Measurements from ENCODE around the gene ZNF747.

DNA sequence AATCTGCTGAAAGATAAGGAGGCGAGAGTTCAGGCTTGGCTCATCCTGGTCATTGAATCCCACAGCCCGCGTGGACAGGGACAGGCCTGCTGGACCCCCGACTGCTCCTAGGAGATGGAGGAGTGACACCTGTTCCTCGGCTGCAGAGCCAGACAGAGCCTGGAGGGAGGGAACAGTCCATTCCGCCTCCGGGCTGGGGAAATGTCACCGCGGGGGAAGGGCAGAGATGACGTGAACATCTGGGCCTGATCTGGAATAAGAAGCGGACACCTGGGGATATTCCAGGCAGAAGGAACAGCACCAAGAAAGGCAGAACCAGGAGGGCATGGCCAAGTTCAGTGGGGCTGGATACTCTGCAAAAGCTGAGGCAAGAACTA is 1.5 kb downstream of the ZNF747 start:
- TF ChIP-seq GLIS3 (CRISPR knock-in tag; IDR thresholded peaks at IDR 0.05), result no peak
- TF ChIP-seq PATZ1 (CRISPR knock-in tag; IDR thresholded peaks at IDR 0.05; ENCODE audit: borderline replicate concordance), result no peak
- no peak for TF ChIP-seq ZC3H10 (CRISPR knock-in tag; IDR thresholded peaks at IDR 0.05)
- no peak for TF ChIP-seq TSHZ2 (CRISPR knock-in tag; IDR thresholded peaks at IDR 0.05)
- TF ChIP-seq CREB5 (CRISPR knock-in tag; IDR thresholded peaks at IDR 0.05; ENCODE audit: low read depth), result no peak
- TF ChIP-seq BACH2 (CRISPR knock-in tag; IDR thresholded peaks at IDR 0.05; ENCODE audit: borderline replicate concordance), result no peak
- TF ChIP-seq SNAI2 (CRISPR knock-in tag; IDR thresholded peaks at IDR 0.05), result no peak
- no peak for TF ChIP-seq TCF4 (CRISPR knock-in tag; IDR thresholded peaks at IDR 0.05; ENCODE audit: borderline replicate concordance)
- no peak for TF ChIP-seq ARNTL (CRISPR knock-in tag; IDR thresholded peaks at IDR 0.05; ENCODE audit: borderline replicate concordance, low read depth)
- no peak for TF ChIP-seq ZFP3 (CRISPR knock-in tag; IDR thresholded peaks at IDR 0.05)
- TF ChIP-seq ZFP30 (CRISPR knock-in tag; IDR thresholded peaks at IDR 0.05), result no peak
- TF ChIP-seq RARB (CRISPR knock-in tag; IDR thresholded peaks at IDR 0.05), result no peak
- no peak for TF ChIP-seq ESRRG (CRISPR knock-in tag; IDR thresholded peaks at IDR 0.05)

Measured in SK-N-SH treated with all-trans-retinoic acid at 6 μM for 48 hours (cell line).